Left forelimb (tissue), 1 donor: ENCODE results near the gene MOSPD3.
"Not testable (repeated sequence)": the region's sequence is repeated elsewhere in the genome, so short reads cannot be mapped to it uniquely, and the experiment has no call there.

Source experiments
- DNase-seq: peaks from one replicate; pipeline ENCODE4 v3.0.0-alpha.2; 2018; ENCODE audit warnings: low spot score

MOSPD3 gene

DNA sequence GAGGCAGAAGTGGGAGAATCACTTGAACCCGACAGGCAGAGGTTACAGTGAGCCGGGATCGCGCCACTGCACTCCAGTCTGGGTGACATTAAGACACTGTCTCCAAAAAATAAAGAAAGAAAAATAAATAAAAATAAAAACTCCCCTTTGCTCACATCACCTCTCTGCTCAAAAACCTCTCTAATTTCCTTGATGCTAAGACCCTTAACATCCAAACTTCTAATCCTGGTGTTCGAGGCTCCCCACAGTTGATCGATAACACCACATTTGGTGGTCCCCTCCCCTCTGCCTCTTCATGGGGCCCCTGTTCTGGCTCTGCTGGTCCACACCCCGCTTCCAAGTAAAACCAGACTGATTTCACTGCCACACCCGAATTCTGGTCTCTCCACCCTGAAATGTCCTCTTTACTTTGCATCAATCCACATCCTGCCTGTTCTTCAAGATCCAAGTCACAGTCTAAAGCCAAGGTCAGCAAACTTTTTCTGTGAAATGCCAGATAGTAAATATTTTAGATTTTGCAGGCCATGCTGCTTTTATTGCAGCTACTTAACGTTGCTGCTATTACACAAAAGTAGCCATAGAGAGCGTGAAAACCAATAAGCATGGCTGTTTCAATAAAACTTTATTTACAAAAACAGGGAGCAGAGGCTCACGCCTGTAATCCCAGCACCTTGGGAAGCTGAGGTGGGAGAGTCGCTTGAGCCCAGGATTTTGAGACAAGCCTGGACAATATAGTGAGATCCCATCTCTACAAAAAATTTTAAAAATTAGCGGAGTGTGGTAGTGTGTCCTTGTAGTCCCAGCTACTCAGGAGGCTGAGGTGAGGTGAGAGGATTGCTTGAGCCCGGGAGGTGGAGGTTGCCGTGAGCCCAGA lies 11.8 kb downstream of the MOSPD3 start:
- no peak for DNase-seq

DNA sequence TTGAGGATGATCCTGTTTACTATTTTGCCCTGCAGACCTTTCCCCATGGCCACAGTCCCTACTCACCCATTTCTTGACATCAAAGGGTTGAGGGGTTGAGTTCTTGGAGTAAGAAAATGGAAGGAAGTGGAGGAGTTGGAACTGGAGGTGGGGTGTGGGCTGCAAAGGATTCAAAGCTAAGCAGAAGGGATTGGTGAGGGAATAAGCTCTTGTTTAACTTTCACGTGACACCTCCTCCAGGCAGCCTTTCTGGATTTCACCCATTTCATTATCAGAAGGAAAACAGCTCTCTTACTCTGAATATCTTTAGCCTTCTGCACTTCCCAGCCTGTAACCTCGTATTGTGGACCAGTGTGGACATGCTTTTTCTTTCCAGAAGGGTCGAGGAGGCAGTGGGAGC lies 13.7 kb downstream of the MOSPD3 start:
- no peak for DNase-seq

DNA sequence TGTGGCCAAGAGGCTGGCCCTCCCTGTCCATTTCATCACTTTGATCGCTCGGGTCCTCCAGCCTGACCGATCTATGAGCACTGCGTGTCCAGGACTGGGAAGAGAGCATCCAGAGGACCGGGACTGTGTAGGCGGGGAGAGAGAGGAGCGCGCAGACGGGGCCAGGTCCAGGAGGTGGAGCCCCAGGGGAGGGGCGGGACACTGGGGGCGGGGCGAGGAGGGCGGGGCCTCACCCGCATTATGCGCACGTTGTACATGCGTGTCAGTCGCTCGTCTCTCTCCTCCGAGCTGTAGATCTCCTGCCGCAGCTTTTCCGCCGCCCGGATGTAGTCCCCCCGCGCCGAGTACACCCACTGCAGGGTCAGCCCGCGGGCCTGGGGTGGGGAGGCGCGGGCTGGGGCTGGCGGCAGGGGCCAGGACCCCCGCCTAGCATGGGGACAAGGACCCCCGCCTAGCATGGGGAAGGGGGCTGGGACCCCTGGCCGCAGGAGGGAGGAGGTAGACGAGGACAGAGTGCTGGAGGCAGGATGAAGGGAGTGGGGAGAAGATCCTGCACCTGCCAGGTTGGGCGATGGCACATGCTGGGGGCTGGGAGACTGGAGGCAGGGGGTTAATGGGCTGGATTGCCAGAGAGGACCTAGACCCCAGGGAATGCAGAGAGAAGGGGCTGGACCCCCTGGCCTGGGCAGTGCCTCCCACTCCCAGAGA lies 14.3 kb downstream of the MOSPD3 start:
- DNase-seq: peak; percentile 88

DNA sequence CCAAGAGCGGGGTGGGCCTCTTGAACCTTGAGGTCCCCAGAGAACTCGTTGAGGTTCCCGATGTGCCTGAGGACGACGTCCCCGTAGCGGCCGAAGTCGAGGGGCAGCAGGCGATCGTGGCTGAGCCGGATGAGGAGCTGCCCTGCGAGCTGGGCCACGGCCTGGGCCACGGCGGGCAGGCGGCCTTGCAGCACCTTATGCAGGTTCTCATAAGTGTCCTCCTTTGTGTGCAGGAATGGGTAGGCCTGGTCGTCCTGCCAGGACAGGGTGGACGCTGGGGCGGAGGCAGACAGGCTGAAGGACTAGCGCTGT lies 14.9 kb downstream of the MOSPD3 start:
- no peak for DNase-seq

DNA sequence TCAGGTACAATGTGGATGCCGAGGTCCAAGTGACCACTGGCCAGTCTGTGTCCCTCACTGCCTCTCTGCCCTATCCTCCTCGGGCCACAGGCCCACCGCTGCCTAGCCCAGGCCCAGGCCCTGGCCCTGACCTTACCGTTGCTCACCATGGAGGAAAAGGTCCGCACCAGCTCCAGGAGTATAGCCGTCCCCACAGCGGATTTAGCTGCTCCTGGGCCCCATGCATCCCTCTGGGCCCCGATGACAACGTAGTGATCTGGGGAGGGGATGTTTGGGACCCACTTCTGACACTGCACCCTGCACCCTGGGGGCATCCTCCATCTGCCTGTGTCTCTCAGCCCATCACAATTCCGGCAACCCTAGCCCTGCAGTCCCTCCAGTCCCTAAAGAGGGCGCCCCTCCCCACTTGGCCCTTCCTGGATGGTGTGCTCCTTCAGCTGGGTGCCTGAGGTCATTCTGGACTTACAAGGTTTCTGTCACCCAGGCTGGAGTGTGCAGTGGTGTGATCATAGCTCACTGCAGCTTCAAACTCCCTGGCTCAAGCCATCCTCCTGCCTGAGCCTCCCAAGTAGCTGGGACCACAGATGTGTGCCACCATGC lies 16.9 kb downstream of the MOSPD3 start:
- no peak for DNase-seq

DNA sequence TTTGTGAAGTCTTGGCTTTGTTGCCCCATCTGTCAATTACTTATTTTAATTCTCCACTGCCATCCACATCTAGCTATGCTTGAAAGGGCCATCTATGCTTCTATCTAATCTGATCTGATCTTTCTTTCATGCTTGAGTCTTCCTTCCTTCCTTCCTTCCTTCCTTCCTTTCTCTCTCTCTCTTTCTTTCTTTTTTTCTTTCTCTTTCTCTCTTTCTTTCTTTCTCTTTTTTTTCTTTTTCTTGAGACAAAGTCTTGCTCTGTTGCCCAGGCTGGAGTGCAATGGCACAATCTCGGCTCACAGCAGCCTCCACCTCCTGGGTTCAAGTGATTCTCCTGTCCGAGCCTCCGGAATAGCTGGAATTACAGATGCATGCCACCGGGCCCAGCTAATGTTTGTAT lies 17.7 kb downstream of the MOSPD3 start:
- no peak for DNase-seq

DNA sequence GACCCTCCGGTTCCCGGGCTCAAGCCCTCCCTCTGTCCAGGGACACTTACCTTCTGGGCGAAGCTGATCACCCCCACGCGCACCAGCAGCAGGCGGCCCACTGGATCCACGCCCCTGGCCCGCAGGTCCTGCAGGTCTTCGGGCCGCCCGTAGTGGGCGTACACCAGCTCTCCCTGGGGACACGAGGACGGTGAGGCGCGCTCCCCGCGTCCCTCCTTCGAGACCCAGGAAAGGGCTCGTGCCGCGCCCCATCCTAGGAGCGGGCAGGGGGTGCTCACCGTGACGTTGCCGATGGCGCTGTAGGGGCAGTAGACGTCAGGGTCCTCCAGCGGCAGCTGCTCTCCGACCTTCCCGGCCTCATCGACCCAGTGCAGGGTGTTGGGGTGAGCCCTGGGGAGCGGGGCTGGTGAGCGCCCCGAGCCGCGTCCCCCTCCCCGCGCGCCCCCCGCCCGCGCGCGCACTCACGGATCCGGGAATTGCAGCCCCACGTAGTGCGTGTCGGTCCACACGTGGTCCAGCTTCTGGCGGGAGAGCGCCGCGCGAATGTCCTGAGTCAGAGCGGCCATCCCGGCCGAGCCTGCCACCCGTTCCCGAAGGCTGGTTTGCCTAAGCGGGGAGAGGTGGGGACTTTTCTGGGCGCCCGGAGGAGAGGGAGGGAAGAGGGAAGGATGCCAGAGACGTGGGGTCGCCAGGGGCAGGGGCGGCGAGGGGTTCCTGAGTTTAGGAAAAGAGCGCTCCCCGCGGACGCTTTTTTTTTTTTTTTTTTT lies 20.8 kb downstream of the MOSPD3 start:
- no peak for DNase-seq

DNA sequence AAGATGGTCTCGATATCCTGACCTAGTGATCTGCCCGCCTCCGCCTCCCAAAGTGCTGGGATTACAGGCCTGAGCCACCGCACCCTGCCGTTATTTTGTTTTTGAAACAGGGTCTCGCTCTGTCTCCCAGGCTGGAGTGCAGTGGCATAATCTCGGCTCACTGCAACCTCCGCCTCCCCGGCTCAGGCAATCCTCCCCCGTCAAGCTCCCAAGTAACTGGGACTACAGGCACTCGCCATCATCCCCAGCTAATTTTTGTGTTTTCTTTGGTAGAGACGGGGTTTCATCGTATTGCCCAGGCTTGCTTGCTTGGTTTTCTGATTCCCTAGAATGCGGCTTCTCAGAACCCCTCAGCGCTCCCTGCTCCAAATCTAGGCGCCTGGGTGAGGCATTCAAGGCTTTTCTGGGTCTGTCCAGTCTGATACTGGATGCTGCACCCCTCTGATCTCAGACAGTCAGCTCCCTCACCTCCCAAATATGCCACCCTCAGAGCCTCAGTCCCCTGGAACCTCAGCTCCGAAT lies 27.7 kb downstream of the MOSPD3 start:
- DNase-seq: no peak

DNA sequence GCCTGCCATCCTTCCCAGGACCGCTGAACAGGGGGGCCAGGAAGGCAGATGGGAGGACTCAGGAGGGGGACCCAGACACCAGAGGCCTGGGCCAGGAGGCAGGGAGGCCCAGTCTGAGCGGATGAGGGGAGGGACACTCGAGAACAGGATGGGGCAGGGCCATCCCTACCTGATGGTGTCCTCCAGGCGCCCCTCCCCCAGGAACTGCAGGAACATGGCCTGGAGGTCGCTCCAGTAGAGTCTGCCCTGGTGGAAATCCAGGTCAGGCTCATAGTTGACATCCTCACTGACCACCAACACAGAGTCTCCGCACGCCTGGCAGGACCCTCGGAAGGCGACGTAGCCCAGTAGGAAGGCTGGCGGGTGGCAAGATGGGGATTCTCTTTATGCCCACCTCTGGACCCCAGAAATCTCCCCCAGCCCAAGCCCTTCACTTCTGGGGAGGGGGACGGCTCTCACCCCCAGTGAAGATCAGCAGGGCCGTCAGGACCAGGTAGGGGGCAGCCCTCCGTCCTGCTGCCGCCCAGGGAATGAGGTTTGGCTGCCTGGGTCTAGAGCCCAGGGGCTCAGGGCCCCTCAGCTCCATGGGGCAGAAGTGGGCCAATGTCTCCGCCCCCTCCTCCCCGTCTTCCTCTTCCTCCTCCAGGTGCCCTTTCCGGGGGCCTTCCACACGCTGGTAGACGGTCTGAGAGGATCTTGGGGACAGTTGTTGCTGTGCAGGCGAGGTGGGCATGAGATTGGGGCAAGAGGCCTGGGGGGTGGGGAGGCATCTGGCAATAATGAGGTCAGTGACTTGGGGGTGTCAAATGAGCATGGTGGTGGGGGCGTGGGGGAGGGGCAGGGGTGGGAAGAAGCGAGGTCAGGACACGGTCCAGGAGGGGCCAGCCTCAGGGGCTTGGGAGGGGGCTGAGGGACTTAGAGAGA lies 28.4 kb downstream of the MOSPD3 start:
- no peak for DNase-seq

DNA sequence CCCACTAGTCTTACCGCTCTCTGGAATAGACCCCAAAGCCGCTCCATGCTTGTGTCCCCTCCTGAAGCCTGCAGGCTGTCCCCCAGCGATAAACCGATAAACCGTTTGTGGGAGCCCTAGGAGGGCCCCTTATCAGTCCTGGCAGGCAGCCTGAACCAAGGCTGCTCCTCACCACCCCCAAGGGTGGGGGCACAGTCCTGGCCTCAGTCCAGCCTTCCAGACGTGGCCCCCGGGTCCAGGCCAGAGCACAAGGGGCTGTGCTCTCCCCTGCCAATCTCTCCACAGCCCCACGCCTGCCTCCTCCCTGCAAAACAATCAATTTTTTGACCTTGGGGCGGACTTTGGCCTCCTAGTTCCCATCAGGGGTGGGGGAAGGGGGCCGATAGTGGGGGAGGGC lies 29.1 kb downstream of the MOSPD3 start, which contains the start of gene TFR2:
TSS of gene TFR2 (minus strand) at position 90 of the 397 bp plus-strand sequence. CDS start at position 47, 43 bp downstream.
- no peak for DNase-seq

DNA sequence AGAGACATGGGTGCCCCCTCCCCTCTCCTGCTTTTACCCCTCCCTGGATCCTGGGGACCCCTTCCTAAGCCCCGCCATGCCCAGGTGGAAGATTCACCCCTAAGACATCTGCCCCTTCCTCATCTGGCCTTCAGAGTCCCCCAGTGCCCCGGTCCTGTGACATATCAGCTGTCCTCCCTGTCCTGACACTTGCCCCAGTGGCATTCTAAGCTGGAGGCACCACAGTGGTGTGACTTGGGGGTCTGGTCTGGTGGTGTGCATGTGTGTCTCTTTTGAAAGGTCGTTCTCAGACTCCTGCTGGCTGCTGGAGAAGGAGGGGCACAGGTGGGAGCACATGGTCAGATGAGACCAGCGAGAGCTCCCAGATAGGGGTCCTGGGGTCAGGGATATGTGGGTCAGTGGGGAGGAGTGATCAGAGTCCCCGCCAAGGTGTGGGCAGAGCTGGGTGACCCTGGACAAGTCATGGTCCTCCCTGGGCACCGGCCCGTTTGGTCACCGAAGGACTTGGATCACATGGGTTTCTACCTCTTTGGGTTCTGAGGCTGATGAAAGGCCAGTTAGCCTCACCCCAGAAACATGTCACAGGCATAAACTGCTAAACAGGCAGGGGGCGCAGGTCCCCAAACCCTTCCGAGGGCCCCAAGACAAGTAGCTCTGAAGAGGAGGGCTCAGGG lies 29.7 kb downstream of the MOSPD3 start:
- DNase-seq: no peak

DNA sequence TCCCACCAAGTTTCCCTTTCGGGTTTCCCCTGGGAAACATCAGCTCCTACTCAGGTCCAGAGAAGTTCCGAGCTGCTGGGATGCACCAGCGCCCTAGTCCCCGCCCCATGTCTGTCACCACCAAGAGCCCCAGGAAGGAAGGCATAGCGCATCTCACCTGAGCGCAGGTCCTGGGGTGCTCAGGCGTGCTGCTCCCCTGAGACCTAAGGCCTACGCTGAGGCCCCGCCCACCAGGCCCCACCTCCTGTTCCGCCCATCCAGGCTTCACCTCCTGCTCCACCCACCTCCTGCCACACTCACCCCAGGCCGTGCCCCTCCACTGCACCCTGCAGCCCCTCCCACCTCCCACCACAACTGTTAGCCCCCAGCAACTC lies 30.2 kb downstream of the MOSPD3 start:
- DNase-seq: no peak

DNA sequence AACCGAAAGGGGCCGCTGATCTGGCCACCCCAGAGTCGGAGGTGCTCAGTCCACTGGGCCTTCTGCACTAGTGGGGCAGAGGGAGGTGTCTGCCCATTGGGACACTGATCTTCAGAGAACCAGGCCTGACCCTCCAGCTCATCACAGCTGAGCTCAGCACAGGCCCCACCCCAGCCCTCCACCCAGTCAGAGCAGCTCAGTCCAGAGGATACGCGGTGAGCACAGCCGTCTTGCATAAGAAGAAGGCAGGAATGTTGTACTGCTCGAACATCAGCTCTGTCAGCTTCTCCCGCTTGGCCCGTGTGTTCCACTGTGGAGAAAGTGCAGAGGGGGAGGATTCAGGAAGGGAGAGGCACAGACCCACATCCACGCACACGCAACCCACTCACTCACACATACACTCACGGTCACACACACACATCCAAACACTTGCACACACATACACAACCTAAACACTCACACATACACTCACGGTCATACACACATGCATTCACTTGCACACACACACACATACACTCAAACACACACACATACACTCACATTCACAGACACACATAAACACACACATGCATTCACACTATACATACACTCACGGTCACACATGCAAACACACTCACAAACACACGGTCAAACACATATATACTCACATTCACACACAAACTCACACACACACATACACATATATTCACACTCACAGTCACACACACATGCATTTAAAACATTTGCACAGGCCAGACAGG lies 37.7 kb downstream of the MOSPD3 start:
- no peak for DNase-seq

DNA sequence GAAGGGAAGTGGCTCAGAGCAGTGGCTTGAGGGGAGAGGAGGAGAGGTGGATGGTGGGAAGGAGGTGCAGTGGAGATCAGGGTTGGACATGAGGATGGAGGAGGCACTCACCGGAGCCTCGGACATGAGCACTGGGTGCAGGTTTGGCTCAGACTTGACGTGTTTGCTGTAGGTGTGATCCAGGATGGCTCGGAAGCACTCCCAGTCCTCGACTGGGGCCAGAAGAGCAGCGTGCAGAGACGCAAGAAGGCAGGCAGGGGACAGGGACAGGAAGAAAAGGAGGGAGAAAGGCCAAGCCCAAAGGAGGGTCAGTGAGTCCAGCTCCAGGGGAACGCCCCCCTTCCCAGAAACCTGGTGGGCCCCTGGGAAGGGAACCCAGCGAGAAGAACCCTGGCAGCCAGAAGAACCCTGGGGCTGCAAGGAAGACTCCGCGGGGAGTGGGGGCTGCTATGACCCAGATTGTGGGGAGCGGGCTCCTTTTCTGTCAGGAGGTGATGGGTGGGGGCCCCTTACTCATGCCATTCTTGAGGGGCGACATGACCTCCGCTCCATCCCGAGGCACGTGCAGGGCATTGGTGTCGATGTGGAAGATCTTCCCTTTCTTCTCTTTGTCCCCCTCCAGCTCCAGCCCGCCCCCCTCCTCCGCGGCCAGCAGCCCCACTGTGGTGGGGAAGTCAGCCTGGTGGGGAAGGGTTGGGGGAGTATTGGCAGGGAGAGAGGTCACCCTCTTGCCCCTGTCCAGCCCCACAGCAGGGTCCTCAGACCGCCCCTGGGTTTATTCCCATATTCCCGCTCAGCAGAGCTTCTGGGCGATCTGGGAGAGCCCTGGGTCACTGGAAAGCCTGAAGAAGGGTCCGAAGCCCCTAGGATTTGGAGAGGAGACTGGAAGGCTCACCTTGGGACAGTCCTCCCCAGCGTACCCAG lies 42.8 kb downstream of the MOSPD3 start:
- DNase-seq: no peak

DNA sequence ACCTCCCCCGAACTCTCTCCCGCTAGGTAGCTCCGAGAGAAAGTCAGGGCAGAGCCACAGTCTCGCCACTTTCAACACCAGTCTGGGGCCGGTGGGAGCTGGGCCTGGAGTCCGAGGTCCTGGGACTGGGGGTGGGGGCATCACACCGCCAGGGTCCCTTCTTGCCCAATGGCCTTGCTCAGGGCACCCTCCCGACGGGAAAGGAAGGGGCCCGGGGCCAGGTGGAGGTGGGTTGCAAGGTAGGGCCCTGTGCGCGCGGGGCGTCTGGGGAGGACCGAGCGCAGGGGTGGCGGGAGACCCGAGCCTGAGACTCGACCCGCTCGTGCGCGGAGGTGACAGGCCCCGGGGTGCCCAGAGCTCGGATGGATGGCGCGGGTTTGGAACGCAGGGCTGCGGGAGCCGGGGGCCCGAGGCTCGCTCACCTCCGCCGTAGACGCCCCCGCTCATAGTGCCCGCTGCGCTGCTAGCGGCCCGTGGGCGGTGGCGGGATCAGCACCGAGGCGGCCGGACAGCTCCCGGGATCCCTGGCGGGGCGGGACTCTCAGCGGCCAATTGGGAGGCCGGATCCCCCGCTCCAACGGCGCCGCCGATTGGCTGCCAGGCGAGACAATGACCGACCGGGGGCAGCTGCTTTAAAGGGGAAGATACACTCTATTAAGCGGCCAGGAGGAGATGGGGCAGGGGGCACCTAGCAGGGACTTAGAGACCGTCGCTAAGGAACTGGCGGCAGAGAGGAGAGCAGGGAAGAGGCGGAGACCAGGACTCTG lies 43.8 kb downstream of the MOSPD3 start, which contains the start of gene ACTL6B:
TSS of gene ACTL6B (minus strand) at position 541 of the 767 bp plus-strand sequence. CDS start at position 447, 94 bp downstream.
- DNase-seq: peak; percentile 90

DNA sequence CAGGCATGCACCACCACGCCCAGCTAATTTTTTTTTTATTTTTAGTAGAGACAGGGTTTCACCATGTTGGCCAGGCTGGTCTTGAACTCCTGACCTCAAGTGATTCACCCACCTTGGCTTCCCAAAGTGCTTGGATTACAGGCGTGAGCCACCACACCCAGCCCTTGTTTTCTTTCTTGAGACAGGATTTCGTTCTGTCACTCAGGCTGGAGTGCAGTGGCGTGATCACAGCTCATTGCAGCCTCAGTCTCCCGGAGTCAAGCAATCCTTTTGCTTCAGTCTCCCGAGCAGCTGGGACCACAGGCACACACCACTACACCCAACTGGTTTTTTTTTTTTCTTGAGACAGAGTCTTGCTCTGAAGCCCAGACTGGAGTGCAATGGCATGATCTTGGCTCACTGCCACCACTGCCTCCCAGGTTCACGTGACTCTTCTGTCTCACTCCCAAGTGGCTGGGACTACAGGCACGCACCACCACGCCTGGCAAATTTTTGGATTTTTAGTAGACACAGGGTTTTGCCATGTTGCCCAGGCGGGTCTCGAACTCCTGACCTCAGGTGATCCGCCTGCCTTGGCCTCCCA lies 49.9 kb downstream of the MOSPD3 start:
- not testable (repeated sequence) for DNase-seq
